Motor neuron (in vitro differentiated cells): ENCODE measurements around the gene TUBB4A. TPM values are rescaled to one million over a fixed set of nuclear protein-coding genes. Genes with fewer than 3 reads are reported as not detected.

Source experiments
- ATAC-seq, 8 experiments: fragments of 200-7000 bp; cut with Tn5 transposase; replicated peaks in 6 of 8; 2 replicates each; pipeline ENCODE4 v1.8.0; 2021; ENCODE audit warnings: mild to moderate bottlenecking in 8 of 8, moderate library complexity in 8 of 8
- H3K27ac ChIP-seq, 2 donors: fragments of 250-450 bp; sonication (Bioruptor Pico); 2 replicates each; pipeline ENCODE4 v1.9.0; 2021; ENCODE audit warnings: antibody characterized with exemption in 2 of 2, mild to moderate bottlenecking in 2 of 2, moderate library complexity in 1 of 2
- H3K4me1 ChIP-seq, 2 donors: fragments of 250-450 bp; sonication (Bioruptor Pico); replicated peaks in 1 of 2; 2 replicates each; pipeline ENCODE4 v1.6.1; 2021; ENCODE audit warnings: antibody characterized with exemption in 2 of 2, mild to moderate bottlenecking in 2 of 2, moderate library complexity in 1 of 2
- H3K4me3 ChIP-seq, 5 donors: fragments of 250-450 bp; sonication (Bioruptor Pico); 2 replicates each; pipeline ENCODE4 v1.9.0; 2021; ENCODE audit warnings: antibody characterized with exemption in 5 of 5, mild to moderate bottlenecking in 5 of 5, moderate library complexity in 4 of 5
- WGBS, 10 experiments: fragments of 450-650 bp; shearing (Covaris generic); methylation state at CpG; one replicate each; pipeline ENCODE4 v1.0.0; 2022; 5-methylcytosine and 5-hydroxymethylcytosine counted together
- in situ Hi-C, 9 experiments: fragments of 400-800 bp; cut with MboI; loops; one replicate each; pipeline ENCODE4 v1.15.0; 2021; ENCODE audit warnings: low sequenced_read_pairs in 9 of 9, low pct_unique_long_range_greater_than_20kb in 2 of 9; ENCODE audit not compliant: unreplicated experiment in 9 of 9
- total RNA-seq, 8 experiments: library from RNA; unstranded; fragments of 300-600 nt; gene quantifications; 2 replicates each; pipeline versions ENCODE4 v1.2.3 to v1.2.4, GENCODE V29; 2022

TUBB4A gene
- total RNA-seq, 8 experiments from 2014 or later, result 4.8 to 32.5 (median 15.1) TPM

DNA sequence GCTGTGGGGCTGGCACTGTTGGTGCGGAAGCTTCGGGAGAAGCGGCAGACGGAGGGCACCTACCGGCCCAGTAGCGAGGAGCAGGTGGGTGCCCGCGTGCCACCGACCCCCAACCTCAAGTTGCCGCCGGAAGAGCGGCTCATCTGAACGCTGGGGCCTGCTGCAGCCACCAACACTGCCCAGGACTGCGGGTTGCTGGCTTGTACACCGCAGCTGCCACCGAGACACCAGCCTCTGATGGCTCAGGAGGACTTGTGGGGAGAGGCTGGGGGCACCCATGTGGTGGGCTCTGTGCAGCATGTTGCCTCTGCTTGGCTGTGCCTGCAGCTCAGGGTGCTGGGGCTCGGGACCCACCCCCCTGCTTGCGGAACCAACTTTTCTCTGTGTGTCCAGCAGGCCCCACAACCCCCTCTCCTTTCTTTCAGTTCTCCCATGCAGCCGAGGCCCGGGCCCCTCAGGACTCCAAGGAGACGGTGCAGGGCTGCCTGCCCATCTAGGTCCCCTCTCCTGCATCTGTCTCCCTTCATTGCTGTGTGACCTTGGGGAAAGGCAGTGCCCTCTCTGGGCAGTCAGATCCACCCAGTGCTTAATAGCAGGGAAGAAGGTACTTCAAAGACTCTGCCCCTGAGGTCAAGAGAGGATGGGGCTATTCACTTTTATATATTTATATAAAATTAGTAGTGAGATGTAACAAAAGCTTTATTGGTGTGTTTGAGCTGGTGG, 35.4 kb downstream of the TUBB4A start:
- in situ Hi-C loops, result no loop called here
- Histone ChIP-seq H3K27ac (no peak overlapping the region), H3K4me3 (no peak overlapping the region), H3K4me1 (peaks cover 0 to 2% of the 10 kb centered on the region in 2 donors)
- no peak for ATAC-seq
- 59 to 95% (median 87%) methylated on average over 2 to 6 of the region's 21 CpGs; no CpG with 5 or more reads in 6 of the 10 experiments for WGBS, 10 experiments

DNA sequence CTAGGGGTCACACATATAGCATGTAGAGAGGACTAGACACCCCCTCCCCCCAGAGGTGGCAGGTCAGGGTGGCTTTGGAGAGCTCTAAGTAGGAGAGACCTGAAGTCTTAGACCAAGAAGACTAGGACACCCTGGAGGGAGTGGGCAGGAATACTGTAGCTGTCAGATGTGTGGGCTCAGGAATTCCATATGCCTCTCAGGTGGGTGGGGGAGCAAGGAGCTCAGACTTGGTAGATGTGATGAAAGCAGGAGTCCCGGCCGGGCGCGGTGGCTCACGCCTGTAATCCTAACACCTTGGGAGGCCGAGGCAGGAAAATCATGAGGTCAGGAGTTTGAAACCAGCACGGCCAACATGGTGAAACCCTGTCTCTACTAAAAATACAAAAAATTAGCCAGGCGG, 36.4 kb downstream of the TUBB4A start:
- peaks cover 0 to 4% of the 10 kb centered on the region in 2 donors for H3K4me1 ChIP-seq
- H3K27ac ChIP-seq, result no peak overlapping the region
- WGBS, 10 experiments, result 78 to 81% methylated on average over 5 to 6 of the region's 8 CpGs; no CpG with 5 or more reads in 8 of the 10 experiments
- in situ Hi-C loops, result no loop called here
- H3K4me3 ChIP-seq, result no peak overlapping the region
- ATAC-seq, result no peak

DNA sequence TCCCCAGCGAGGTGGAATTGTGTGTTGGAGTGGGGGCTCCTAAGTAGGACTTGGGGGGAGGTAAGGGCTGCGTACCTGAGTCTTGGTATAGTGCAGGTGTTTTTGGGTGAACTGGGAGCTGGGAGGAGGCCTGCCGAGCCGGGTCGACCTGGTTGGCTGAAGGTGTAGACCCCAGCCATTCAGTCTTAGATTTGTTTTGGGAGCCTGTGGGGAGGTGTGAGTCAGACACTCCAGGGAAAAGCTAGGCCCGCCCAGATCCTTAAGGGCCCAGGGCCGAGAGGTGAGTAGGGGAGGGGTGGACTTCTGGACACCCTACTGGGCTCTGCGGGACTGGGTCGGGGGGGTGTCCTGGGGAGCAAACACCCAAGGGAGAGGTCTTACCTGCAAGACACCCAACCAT, 37.1 kb downstream of the TUBB4A start:
- in situ Hi-C loops, result no loop called here
- WGBS, 10 experiments, result 10% methylated on average over 2 of the region's 9 CpGs; no CpG with 5 or more reads in 9 of the 10 experiments
- H3K4me1 ChIP-seq, result peaks cover 0 to 2% of the 10 kb centered on the region in 2 donors
- H3K27ac ChIP-seq, result no peak overlapping the region
- no peak for ATAC-seq
- H3K4me3 ChIP-seq, result no peak overlapping the region

DNA sequence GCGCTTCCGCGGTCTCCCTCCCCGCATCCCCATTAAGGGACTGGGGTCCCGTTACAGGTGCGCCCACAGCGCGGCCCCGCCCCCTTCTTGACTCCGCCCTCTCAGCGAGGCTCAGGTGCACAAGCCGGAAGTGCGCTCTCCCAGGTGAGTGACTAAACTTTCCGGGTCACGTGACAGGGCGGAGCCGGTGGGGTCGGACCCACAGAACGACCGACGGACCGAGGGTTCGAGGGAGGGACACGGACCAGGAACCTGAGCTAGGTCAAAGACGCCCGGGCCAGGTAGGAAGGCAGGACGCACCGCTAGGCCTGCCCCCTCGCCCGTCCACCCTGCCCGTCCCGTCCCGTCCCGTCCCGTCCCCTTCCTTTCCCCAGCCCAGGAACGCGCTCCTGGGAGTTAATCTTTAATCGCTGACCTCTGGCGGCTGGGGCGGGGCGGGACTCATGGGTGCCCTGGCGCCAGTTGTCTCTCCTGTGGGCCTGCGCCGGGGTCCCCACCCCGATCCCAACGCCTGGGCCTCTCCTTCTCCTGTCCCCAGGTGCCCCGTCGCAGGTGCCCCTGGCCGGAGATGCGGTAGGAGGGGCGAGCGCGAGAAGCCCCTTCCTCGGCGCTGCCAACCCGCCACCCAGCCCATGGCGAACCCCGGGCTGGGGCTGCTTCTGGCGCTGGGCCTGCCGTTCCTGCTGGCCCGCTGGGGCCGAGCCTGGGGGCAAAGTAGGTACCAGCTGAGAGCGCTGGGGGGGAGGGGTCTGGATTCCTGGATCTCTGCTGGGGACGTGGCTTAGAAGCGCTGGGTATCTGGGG, 37.8 kb downstream of the TUBB4A start, which contains the start of gene CRB3:
TSS of gene CRB3 (plus strand) at position 202 of the 804 bp plus-strand sequence. CDS start at position 633, 431 bp downstream.
- in situ Hi-C loops, result no loop called here
- ATAC-seq, result no peak
- H3K4me1 ChIP-seq, result peaks cover 0 to 2% of the 10 kb centered on the region in 2 donors
- no peak within 1 kb of the TSS for H3K4me3 ChIP-seq
- WGBS, 10 experiments, result 0 to 20% methylated on average over 1 of the region's 65 CpGs; no CpG with 5 or more reads in 8 of the 10 experiments
- H3K27ac ChIP-seq, result no peak within 1 kb of the TSS

DNA sequence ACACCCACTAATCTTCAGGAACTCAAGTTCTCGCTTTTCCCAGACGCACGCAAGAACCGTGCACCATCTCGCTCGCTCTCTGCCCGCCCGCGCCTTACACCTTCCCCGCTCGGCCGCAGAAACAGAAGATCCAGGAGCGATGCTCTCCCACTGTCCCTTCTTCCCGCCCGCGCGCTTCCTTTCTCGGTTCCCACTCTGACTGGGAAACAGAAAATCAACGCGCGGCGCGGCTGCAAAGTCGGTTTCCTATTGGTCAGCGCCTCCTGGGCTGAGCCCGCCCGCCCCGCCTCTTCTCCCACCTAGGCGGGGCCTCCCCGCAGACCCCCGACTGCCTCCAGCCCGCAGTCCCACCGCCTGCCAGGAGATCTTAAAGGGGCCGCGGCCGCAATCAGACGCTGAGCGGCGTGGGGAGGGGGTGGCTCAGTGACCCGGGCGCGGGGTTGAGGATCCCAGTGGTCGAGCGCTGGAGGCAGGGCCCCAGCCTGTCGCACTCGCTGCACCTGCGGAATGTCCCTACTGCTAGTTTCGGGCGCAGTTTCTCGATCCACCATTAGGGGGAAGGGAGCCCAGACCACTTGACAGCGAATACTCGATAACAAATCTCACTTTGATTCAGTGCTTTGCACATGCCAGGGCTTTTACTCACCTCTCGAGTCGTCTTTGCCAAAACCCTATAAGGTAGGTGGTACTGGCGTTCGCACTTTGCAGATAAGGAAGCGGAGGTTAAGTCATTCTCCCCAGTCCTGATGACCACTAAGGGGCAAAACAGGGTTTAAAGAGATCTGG, 41.8 kb downstream of the TUBB4A start:
- 0 to 3% (median 0%) methylated on average over 2 to 7 of the region's 57 CpGs; no CpG with 5 or more reads in 4 of the 10 experiments for WGBS, 10 experiments
- H3K4me3 ChIP-seq, result peak overlapping the region; percentile 52 to 86 (median 66)
- in situ Hi-C loops, result no loop called here
- peak overlapping the region in 1 of 2 donors; percentile 37 for H3K27ac ChIP-seq
- peaks cover 2 to 3% of the 10 kb centered on the region in 2 donors for H3K4me1 ChIP-seq
- peak; percentile 86 to 89 (median 88) for ATAC-seq

DNA sequence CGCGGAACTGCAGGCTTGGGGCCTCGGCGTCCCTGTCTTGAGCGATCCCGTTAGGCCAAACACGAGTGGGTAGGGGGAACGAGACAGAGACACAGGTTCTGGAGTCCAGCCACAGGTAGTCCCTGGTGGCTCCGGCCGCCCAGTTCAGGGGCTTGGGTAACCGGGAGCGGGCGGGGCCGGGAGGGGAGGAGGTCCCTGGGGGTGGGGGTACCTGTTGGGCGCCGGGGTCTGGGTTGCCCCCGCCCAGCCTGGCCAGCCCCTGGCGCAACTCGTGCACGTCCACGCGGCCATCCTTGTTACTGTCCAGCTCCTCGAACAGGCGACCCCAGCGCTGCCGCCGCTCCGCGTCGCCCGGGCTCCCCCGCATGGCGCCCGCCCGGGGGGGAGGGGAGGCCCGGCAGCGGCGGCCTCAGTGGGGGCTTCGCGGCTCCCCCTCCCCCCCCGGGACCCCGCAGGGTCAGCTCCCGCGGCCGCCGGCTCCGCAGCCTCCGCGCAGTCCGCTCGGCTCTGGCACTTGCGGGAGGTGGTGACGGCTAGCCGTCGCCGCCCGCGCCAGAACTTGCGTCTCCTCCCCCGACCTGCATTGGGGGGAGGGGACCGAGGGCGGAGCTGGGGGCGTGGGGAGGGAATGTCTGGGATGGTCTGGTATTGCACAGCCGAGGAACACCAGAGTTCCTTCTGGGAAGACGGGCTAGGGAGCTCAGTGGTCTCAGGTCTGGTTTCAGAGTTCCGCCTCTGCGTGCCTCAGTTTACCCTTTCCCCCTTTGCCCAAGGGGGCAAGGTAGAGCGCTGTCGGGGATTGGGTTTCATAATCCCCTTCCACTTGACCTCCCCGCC, 42.6 kb downstream of the TUBB4A start, which contains the start of gene SLC25A23:
TSS of gene SLC25A23 (minus strand) at position 531 of the 837 bp plus-strand sequence. CDS start at position 367, 164 bp downstream.
- peak; percentile 49 to 71 (median 69) for ATAC-seq
- H3K4me1 ChIP-seq, result peaks cover 2 to 3% of the 10 kb centered on the region in 2 donors
- 0 to 20% methylated on average over 1 to 3 of the region's 70 CpGs; no CpG with 5 or more reads in 8 of the 10 experiments for WGBS, 10 experiments
- in situ Hi-C loops, result no loop called here
- H3K27ac ChIP-seq, result peak within 1 kb of the TSS in 1 of 2 donors; percentile 55
- H3K4me3 ChIP-seq, result peak within 1 kb of the TSS; percentile 52 to 86 (median 66)

DNA sequence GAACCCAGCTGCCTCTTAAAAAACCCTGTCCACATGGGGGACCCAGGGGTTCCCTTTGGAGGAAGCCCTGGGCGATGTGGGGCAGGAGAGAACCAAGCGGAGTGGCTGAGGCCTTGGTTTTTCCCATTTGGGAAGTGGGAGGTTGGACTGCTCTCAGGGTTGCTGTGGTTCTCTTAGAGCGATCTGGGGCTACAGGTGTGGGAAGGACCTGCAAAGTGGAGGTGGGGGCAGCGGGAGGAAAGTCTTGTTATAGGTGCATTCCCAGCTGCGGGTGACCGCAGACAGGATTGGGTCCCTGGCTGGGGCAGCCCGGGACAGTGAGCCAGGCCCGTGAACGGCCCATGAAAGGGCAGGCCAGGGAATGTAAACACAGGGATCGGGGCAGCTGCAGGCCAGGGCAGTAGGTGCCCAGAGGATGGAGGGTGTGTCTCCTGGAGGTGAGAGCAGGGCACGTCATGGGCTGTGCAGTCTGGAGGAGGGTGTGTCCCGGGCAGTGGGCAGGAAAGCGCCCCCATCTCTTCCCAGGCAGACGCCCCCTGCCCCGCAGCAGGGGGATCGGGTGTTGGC, 43.3 kb downstream of the TUBB4A start:
- peak overlapping the region; percentile 52 to 86 (median 66) for H3K4me3 ChIP-seq
- in situ Hi-C loops, result no loop called here
- 38 to 81% (median 72%) methylated on average over 2 to 5 of the region's 16 CpGs; no CpG with 5 or more reads in 7 of the 10 experiments for WGBS, 10 experiments
- no peak overlapping the region for H3K27ac ChIP-seq
- no peak for ATAC-seq
- H3K4me1 ChIP-seq, result peaks cover 2 to 3% of the 10 kb centered on the region in 2 donors

DNA sequence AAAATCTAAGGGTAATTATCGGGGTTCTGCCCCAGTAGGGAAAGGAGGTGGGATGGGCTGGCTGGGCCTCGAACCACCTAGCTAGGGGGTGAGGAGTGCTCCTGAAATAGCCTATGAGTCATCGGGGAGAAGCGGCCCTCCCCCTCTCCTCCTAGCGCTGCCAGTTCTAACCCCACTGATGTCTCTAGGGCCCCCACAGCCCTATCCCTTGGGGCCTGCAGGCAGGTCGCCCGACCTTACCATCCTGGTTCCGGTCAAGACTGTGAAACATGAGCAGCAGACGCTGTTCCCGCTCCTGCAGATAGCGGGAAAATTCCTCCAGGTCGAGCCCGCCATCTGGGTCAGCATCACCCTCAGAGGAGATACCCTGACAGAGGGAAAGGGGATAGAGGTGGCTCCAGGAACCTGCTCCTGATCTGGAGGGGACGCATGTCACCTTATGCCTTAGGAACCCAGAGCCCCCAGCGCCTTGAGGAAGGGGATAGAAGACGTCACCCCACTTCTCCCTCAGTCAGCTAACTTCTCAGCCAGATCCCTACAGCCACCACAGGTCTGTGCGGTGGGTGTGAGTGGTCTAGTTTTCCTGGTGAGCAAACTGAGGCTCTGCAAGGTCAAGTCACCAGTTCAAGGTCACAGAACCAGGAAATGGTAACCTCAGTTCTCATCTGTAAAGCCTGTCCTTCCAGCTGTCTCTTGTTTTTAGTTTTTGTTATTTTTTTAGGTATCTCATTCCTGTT, 44.0 kb downstream of the TUBB4A start:
- H3K4me1 ChIP-seq, result peaks cover 2 to 3% of the 10 kb centered on the region in 2 donors
- in situ Hi-C loops, result no loop called here
- peak overlapping the region in 3 of 5 donors; percentile 52 to 86 (median 84) for H3K4me3 ChIP-seq
- ATAC-seq, result no peak
- 60 to 100% (median 96%) methylated on average over 1 to 5 of the region's 17 CpGs; no CpG with 5 or more reads in 5 of the 10 experiments for WGBS, 10 experiments
- no peak overlapping the region for H3K27ac ChIP-seq

DNA sequence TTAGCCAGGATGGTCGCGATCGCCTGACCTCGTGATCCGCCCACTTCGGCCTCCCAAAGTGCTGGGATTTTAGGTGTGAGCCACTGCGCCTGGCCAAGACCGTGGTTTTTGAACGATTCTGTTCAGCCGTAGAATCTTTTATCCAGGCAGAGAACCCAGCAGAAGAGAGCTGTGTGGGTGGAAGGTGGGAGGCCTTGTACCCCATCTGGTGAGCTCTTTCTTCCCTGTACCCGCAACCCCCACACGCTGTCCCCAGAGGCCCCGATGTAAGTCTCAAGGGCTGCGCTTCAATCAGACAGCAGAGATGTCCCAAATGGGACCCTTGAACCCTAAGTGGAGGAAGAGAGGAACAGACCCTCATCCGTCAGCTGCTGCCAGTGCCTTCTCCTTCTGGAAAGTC, 46.2 kb downstream of the TUBB4A start:
- ATAC-seq, result no peak
- 17 to 100% (median 92%) methylated on average over 1 to 9 of the region's 15 CpGs; no CpG with 5 or more reads in 3 of the 10 experiments for WGBS, 10 experiments
- in situ Hi-C loops, result no loop called here
- H3K4me3 ChIP-seq, result no peak overlapping the region
- peaks cover 2 to 3% of the 10 kb centered on the region in 2 donors for H3K4me1 ChIP-seq
- no peak overlapping the region for H3K27ac ChIP-seq

DNA sequence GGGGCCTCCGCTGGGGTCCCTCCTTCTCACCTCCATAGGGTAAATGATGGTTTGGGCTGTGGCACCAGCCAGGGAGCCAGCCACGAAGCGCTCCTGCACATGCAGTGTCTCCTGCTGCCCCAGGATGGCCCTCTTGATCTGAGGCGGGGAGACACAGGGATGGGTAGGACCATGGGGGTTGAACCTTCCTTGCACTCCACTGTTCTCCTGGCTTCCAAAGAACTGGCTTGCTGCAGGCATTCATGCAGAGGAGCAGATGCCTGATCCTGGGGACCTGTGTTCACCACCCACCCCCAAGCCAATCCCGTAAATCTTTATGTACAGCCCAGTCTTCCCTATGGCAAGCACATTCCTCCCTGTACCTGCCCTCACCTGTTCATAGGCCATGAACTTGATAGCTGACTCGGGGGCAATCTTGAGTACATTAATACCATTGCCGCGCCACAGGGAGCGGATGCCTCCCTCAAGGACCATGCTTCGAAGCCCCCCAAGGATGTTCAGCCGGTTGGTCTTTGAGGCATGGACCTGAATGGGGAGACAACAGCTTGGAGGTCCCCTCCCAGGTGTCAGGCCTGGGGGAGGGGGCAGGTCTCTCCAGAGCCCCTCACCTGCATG, 48.1 kb downstream of the TUBB4A start:
- Histone ChIP-seq H3K27ac (no peak overlapping the region), H3K4me3 (no peak overlapping the region), H3K4me1 (peaks cover 0 to 3% of the 10 kb centered on the region in 2 donors)
- no peak for ATAC-seq
- 73 to 100% (median 90%) methylated on average over 1 to 4 of the region's 11 CpGs; no CpG with 5 or more reads in 5 of the 10 experiments for WGBS, 10 experiments
- in situ Hi-C loops, result no loop called here

DNA sequence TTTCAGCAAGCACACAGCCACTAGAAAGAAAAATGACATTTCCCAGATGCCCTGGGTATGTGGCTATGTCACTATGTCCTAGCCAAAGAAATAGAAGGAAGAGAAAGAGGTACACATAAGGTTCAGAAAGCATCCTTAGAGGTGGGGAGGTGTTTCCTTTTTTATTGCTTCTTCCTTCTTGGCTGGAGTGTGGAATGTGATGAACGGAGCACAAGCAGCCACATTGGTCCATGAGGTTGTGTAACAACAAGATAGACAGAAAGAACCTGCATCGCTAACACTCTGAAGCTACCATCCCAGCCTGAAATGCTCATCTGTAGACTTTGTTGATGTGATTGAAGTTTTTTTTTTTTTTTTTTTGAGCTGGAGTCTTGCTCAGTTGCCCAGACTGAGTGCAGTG, 49.2 kb downstream of the TUBB4A start:
- Histone ChIP-seq H3K4me3 (no peak overlapping the region), H3K27ac (no peak overlapping the region), H3K4me1 (no peaks in the 10 kb centered on the region)
- no peak for ATAC-seq
- in situ Hi-C loops, result no loop called here
- WGBS, 10 experiments, result 100% methylated on average over 1 to 2 of the region's 2 CpGs; no CpG with 5 or more reads in 4 of the 10 experiments
